ENCODE measurements around the gene HSPD1.

- TF ChIP-seq CTCF (IDR thresholded peaks at IDR 0.05; ENCODE audit: low read depth, low read length) (no peak), POLR2A (IDR thresholded peaks at IDR 0.05; ENCODE audit: extremely low read depth, insufficient read length) (no peak)
Measured at GRCh38 chr2:197454923-197455322, 44.7 kb downstream of the HSPD1 start.
